WI38 (cell line): Measurements from ENCODE around the gene LIF.

Source experiments
- H3K4me3 ChIP-seq: 2 replicates; pipeline ENCODE4 v1.5.1; 2011; ENCODE audit warnings: low read depth, mild to moderate bottlenecking, control low read depth, low read length
- CTCF ChIP-seq: IDR thresholded peaks from 2 replicates; pipeline ENCODE4 v1.5.1; 2012; ENCODE audit warnings: low read depth, mild to moderate bottlenecking, control low read depth, low read length

LIF gene

GRCh38 chr22:30223303-30223702 lies 23.3 kb downstream of the LIF start:
- TF ChIP-seq CTCF: no peak
- H3K4me3 ChIP-seq: no peak overlapping the region

GRCh38 chr22:30222321-30222720 lies 24.2 kb downstream of the LIF start:
- no peak for TF ChIP-seq CTCF
- no peak overlapping the region for H3K4me3 ChIP-seq

DNA sequence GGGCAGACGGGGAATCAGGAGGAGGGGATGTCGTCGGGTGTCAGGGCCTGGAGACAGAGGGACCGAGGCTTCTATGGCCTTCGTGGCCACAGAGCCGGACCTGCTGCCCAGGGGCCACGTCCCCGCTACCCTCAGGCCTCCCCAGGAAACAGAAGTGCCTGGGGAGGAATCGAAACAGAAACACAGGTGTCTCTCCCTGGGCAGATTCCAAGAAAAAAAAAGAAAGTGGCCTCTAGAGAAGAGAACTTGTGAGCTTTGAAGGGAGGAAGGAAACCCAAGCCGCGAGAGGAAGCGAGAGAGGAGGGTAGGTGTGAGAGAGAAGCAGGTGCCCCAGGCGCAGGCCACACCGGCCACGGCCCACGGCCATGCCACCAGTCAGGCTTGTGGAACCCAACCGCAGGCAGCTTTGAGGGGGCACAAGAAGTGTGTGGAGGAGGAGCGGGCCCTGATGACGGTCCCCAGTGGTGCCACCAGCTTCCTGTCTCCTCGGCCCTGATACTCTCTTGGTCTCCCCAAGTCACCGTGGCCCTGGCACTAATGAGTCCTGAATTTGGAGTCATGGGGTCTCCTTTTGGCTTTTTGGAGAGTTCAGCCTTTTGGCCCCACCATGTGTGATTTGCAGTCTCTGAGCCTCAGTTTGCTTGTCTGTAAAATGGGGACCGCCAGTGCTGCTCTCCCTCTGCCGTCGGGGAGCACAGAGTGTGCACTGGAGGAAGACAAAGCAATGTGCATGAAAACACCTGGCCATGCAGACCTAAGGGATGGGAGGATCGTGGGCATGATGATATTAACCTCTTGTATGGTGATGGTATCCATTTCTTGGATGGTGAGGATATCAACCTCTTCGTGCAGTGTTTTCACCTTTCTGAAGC lies 25.2 kb downstream of the LIF start:
- no peak overlapping the region for H3K4me3 ChIP-seq
- no peak for TF ChIP-seq CTCF

- TF ChIP-seq CTCF: no peak
- H3K4me3 ChIP-seq: no peak overlapping the region
Measured at GRCh38 chr22:30220338-30221012, 26.1 kb downstream of the LIF start.

DNA sequence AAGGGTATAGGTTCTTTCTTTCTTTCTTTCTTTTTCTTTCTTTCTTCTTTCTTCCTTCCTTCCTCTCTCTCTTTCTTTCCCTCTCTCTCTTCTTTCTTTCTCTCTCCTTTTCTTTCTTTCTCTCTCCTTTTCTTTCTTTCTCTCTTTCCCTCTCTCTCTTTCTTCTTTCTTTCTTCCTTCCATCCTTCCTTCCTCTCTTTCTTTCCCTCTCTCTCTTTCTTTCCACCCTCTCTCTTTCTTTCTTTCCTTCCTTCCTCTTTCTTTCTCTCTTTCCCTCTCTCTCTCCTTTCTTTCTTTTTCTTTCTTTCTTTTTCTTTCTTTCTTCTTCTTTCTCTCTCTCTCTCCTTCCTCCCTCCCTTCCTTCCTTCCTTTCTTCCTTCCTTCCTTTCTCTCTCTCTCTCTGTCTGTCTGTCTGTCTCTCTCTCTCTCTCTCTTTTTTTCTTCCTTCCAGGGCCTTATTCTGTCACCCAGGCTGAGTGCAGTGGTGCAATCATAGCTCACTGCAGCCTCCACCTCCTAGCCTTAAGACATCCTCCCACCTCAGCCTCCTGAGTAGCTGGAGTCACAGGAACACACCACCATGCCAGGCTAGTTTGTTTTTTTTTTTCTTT lies 26.8 kb downstream of the LIF start:
- no peak overlapping the region for H3K4me3 ChIP-seq
- no peak for TF ChIP-seq CTCF

DNA sequence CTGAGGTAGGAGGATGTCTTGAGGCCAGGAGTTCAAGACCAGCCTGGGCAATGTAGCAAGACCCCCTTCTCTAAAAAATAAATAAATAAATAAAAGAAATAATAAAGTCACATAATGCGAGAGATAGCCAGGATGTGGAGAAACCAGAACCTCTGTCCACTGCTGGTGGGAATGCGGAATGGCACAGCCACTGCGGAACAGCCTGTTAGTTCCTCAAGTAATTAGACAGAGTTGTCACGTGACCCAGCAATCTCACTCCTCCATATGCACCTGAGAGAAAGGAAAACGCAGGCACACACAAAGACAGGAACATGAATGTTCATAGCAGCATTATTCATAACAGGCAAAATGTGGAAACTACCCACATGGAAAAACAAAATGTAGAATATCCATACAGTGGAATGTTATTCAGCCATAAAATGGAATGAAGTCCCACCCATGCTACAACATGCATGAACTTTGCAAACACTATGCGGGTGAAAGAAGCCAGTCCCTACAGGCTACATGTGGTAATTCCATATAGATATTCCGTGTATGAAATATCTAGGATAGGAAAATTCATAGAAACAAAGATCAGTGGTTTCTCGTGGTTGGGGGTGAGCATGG lies 27.4 kb downstream of the LIF start:
- no peak overlapping the region for H3K4me3 ChIP-seq
- no peak for TF ChIP-seq CTCF
